ENCODE results near the gene DDX53.

DDX53 gene

DNA sequence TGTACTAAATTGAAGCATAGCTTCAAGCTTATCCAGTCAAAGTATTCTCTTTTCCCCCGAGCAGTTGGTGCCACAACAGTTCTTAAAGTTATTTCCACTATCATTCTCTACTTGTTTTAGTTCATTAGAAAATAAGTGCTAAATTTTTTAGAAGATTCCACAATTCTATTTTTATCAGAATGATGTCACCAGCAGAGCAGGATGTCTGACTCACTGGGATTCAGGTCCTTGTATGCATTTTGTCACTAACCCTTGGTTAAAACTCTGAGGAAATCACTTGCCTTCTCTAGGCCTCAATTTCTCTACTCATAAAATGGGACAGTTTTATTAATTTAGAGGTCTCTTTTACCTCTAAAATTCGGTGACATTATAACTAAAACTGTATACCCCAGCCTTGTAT lies 3.4 kb downstream of the DDX53 start:
- no peak for TF ChIP-seq CTCF (conservative IDR thresholded peaks at IDR 0.05; ENCODE audit: low read length)
- DNase-seq (ENCODE audit: low read depth) = peak; percentile 28
- H3K4me3 ChIP-seq (ENCODE audit: low read length) = no peak overlapping the region

- TF ChIP-seq CTCF (conservative IDR thresholded peaks at IDR 0.05; ENCODE audit: low read length) = peak; percentile 43
- DNase-seq (ENCODE audit: low read depth) = peak; percentile 28
- H3K4me3 ChIP-seq (ENCODE audit: low read length) = no peak overlapping the region
Observed at GRCh38 chrX:23008431-23009099, 8.8 kb downstream of the DDX53 start.

GRCh38 chrX:23012162-23012561 lies 12.4 kb downstream of the DDX53 start:
- DNase-seq (ENCODE audit: low read depth) = no peak
- no peak overlapping the region for H3K4me3 ChIP-seq (ENCODE audit: low read length)
- TF ChIP-seq CTCF (conservative IDR thresholded peaks at IDR 0.05; ENCODE audit: low read length) = no peak

GRCh38 chrX:23012636-23013035 lies 12.9 kb downstream of the DDX53 start:
- DNase-seq (ENCODE audit: low read depth) = no peak
- H3K4me3 ChIP-seq (ENCODE audit: low read length) = no peak overlapping the region
- no peak for TF ChIP-seq CTCF (conservative IDR thresholded peaks at IDR 0.05; ENCODE audit: low read length)

DNA sequence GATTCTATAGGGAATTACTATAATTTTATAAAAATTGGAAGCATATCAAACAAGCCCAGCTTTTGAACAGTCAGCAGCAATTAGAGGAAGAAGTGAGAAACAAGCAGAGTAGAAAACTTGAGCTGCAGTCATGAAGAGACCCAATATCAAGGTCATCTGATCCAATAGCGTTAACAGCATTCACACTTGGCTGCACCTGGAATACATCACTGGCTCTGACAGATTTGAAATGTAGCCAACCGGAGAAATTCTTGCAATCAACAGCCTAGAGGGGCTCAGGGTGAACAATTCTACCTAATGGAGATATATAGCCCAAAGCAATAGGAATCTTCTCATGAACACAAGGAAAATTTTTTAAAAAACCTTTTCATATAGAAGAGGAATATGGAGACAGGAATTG lies 13.6 kb downstream of the DDX53 start:
- H3K4me3 ChIP-seq (ENCODE audit: low read length) = no peak overlapping the region
- DNase-seq (ENCODE audit: low read depth) = no peak
- TF ChIP-seq CTCF (conservative IDR thresholded peaks at IDR 0.05; ENCODE audit: low read length) = no peak

- TF ChIP-seq CTCF (conservative IDR thresholded peaks at IDR 0.05; ENCODE audit: low read length) = no peak
- no peak for DNase-seq (ENCODE audit: low read depth)
- no peak overlapping the region for H3K4me3 ChIP-seq (ENCODE audit: low read length)
Observed at GRCh38 chrX:23031600-23031999, 31.8 kb downstream of the DDX53 start.

DNA sequence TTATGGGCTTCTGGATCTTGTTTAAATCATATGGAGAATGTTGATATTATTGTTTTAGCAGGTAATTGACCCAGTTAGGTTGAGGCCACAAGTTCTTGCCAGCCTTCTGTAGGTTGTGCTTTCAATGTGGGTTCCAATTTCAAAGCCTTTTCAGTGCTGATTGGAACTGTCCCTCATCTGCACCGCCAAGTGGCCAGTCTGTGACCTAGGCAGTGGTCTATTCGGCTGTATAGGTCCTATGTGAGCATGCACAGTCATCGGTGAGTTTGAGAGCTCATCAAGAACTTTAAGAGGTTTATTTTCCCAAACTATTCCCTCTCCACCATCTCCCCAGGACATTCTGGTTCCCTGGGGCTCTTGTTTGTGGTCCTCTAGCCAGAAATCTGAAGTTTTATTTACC lies 35.7 kb downstream of the DDX53 start:
- no peak for DNase-seq (ENCODE audit: low read depth)
- no peak for TF ChIP-seq CTCF (conservative IDR thresholded peaks at IDR 0.05; ENCODE audit: low read length)
- no peak overlapping the region for H3K4me3 ChIP-seq (ENCODE audit: low read length)
